HG03039 (cell line): ENCODE measurements around the gene BAD.
"Not testable (repeated sequence)": the region's sequence is repeated elsewhere in the genome, so short reads cannot be mapped to it uniquely, and the experiment has no call there.

Experiments used
- ATAC-seq: cut with Tn5 transposase; IDR thresholded peaks from one replicate; pipeline ENCODE4 v1.9.1; 2021; ENCODE audit warnings: mild to moderate bottlenecking, moderate library complexity; ENCODE audit not compliant: unreplicated experiment

BAD gene

DNA sequence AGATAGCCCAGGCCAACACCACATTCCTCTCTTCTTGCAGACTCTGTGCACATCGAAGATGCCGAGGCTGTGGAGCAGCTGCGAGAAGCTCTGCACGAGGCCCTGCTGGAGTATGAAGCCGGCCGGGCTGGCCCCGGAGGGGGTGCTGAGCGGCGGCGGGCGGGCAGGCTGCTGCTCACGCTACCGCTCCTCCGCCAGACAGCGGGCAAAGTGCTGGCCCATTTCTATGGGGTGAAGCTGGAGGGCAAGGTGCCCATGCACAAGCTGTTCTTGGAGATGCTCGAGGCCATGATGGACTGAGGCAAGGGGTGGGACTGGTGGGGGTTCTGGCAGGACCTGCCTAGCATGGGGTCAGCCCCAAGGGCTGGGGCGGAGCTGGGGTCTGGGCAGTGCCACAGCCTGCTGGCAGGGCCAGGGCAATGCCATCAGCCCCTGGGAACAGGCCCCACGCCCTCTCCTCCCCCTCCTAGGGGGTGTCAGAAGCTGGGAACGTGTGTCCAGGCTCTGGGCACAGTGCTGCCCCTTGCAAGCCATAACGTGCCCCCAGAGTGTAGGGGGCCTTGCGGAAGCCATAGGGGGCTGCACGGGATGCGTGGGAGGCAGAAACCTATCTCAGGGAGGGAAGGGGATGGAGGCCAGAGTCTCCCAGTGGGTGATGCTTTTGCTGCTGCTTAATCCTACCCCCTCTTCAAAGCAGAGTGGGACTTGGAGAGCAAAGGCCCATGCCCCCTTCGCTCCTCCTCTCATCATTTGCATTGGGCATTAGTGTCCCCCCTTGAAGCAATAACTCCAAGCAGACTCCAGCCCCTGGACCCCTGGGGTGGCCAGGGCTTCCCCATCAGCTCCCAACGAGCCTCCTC, 31.4 kb upstream of the BAD start:
- not testable (repeated sequence) for ATAC-seq

DNA sequence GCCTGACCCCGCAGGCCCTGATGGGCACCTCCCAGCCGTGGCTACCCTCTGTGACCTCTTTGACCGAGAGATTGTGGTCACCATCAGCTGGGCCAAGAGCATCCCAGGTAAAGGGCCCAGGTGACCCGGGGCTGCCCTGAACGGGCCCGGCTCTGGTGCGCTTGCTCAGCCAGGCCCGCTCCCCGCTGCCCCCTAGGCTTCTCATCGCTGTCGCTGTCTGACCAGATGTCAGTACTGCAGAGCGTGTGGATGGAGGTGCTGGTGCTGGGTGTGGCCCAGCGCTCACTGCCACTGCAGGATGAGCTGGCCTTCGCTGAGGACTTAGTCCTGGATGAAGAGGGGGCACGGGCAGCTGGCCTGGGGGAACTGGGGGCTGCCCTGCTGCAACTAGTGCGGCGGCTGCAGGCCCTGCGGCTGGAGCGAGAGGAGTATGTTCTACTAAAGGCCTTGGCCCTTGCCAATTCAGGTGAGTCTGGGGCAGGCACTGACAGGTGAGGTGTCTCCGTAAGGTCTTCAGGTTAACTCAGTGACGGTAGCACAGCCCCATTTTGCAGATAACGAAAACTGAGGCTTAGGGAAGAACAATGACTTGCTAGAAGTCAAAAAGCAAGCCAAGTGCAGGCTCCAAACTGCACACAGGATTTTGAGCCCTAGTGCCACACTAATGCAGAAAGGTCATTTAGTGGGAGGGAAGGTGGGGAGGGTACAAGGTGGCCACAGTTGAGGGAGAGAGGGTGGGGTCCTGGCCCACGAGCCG, 30.5 kb upstream of the BAD start:
- ATAC-seq: no peak

DNA sequence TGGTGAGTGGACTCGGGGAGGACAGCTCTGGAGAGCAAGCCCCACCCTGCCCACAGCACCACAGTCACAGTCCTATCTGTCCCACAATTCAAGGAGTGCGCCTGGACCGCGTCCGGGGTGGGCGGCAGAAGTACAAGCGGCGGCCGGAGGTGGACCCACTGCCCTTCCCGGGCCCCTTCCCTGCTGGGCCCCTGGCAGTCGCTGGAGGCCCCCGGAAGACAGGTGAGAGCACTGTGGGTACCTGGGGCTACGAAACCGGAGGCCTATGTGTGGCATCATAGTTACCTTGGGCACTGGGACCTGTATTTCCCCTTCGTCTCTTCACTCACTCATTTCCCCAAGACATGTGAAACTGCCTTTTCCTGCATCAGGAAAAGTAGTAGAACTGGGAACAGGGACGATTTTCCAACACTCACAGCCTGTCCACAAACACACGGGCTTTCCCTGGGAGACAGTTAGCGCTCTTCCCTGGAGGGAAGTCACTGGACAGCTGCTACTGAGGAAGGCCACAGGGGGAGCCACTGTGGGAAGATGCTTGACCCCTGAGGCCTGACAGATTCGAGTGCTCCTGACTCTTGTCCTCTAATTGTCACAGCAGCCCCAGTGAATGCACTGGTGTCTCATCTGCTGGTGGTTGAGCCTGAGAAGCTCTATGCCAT, 29.8 kb upstream of the BAD start:
- no peak for ATAC-seq

DNA sequence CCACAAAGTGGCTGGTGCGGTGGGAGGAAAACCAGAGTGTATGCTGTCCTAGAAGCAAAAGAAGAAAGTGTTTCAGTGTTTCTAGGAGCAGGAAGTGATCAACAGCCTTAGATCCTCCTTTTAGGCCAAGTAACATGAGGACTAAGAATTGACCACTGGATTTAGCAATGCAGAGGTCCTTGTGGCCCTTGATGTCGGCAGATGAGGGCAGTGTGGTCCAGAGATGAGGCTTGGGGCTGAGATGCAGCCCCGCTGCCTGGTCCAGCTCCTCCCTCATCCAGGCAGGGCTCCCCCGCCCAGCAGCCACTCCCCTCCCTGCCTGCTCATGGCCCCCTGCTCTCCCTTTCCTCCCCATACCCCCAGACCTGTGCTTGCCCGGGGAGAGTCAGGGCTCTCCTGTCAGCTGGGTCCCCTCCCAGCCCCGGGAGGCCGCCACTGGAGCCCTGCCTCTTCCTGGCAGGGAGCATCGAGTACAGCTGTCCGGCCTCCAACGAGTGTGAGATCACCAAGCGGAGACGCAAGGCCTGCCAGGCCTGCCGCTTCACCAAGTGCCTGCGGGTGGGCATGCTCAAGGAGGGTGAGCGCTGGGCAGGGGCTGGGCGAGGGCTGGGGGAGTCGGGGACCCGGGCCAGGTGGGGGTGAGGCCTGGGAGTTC, 29.2 kb upstream of the BAD start:
- no peak for ATAC-seq

DNA sequence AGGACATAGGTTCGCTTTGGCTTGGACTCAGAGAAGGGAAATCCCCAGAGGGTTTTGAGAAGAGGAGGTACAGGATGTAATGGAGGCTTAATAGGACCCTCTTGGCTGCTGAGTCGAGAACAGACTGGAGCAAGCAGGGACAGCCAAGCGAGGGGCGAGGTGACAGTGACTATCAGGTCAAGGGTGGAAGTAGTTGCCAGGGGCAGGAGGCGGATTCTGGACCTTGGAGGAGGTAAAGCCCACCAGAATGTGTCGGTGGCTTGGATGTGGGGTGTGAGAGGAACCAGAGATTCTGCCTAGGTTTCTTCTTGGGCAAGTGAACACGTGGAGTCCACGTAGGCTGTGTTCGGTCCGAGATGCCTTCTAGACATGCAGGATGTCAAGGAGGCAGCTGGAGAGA, 28.5 kb upstream of the BAD start:
- no peak for ATAC-seq

DNA sequence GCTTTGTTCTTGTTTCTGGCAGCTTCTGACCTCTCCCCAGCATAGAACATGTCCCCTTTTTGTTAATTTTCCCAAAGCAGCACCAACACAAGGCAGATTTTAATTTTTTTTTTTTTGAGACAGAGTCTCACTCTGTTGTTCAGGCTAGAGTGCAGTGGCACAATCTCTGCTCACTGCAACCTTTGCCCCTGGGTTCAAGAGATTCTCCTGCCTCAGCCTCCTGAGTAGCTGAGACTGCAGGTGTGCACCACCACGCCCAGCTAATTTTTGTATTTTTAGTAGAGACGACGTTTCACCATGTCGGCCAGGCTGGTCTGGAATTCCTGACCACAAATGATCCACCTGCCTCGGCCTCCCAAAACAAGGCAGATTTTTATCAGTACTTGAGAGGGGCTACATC, 23.3 kb upstream of the BAD start:
- not testable (repeated sequence) for ATAC-seq

DNA sequence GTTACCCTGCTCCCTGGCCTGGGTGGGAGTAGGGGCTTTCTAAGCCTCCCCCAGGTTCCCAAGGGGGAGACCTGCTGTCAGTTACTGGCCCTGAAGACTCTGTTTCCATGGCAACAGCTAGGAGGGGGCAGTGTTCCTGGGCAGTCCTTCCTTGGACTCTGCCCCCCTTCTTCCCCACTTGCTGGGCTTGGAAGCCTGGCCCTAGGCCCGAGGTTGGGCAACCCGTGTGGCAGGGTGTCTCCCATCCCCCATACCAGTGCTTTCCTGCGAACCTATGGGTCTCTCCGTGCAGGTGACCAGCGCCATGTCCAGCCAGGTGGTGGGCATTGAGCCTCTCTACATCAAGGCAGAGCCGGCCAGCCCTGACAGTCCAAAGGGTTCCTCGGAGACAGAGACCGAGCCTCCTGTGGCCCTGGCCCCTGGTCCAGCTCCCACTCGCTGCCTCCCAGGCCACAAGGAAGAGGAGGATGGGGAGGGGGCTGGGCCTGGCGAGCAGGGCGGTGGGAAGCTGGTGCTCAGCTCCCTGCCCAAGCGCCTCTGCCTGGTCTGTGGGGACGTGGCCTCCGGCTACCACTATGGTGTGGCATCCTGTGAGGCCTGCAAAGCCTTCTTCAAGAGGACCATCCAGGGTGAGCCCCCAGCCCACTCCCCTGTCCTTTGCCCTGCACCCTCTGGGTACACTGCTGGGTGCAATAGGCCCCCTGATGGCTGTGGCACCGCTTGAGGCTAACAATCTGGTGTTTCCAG, 22.6 kb upstream of the BAD start:
- ATAC-seq: no peak

DNA sequence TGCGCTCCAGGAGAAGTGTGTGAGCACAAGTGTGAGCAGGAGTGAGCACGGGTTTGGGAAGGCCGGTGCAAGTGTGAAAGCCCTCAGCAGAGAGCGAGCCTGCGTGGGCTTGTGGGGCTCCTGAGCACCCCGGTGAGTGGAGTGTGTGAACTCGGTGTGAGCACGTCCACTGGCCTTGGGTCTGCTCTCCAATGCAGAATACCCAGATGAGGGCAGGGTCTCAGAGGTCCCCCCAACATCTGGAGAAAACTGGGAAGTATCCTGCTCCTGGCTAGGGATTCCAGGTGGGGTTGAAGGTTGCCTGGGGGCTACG, 22.1 kb upstream of the BAD start:
- ATAC-seq: no peak

DNA sequence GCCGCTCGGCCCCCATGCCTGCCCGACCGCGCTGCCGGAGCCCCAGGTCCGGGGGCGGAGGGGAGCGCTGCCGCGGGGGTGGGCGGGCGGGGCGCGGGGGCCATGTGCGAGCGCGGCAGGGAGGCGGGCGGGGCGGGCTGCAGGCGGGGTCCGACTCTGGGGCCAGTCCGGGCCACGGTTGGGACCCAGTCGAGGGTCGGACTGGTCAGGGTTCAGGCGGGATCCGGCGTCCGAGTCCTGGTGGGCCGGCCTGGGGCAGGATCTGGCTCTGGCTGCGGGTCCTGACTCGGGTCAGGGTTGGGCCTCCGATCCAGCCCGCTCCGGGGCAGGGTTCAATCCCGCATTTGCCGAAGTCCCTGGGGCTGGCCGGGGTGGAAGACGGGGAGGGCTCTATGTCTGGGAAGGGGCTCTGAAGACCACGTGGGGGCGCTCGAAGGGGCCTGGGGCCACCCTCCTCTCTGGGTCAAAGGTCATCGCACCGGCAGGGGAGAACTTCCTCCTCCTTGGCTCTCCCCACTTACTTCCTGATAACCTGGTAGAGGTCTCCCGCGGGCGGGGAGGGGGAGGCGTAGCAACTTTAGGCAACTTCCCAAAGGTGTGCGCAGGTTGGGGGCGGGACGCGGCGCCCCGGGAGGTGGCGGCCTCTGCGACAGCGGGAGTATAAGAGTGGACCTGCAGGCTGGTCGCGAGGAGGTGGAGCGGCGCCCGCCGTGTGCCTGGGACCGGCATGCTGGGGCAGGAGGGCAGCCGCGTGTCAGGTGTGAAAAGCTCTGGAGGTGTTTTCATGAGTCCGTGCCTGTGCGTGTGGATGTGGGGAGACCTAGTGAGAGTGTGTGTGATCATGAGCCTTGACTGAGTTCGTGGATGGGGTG, 21.5 kb upstream of the BAD start:
- no peak for ATAC-seq

DNA sequence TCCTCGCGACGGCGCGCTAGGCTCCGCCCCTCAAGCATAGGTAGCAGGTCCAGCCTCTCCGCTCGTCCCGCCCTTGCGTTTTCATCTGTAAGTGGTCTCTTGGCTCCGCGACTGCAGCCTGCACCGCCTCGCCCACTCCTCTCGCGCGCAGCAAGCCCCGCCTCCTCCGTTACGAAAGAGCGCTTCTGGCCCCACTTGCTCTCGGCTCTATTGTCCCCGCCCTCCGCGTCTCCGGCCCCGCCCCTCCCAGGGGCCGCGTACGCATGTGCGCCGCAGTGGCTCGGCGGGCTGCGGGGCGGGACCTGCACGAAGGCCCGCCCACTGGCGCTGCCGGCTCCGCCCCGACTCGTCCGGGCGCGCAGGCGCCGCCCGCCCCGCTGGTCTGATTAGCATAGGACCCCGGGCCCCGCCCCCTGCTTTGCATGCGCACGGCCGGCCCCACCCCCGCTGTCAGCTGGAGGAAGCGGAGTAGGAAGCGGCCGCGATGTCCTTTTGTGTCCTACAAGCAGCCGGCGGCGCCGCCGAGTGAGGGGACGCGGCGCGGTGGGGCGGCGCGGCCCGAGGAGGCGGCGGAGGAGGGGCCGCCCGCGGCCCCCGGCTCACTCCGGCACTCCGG, 20.7 kb upstream of the BAD start, which contains the start of gene ESRRA:
Gene ESRRA, plus strand, starts transcription at position 450 of the 616 bp plus-strand sequence. CDS start 1,656 bp downstream, outside the sequence.
- peak; percentile 65 for ATAC-seq

DNA sequence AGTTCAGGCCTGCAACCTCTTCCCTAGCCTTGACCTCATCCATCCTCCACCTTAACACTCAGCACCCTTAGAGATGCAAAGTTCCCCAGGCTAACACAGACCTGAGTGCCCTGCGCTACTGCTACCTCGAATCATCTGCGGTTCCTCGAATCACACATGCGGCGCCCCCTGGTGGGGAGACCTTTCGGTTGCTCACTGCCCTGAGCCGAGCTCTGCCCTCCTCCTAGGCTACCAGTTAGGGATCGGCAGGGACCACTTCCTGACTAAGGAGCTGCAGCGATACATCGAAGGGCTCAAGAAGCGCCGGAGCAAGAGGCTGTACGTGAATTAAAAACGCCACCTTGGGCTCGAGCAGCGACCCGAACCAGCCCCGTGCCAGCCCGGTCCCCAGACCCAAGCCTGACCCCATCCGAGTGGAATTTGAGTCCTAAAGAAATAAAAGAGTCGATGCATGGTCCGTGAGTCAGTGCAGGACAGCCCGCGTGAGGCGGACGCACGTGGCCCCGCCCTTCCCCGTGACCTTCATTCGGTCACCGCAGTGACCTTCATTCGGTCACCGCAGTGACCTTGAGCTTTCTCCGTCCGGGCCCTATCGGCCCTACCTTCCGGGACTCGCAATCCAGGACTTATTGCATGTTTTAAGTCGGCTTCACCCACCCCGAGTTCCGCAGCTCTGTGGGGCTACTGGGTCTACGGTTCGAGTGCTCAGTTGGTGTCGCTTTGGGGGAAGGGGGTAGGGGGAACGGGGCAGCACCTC, 20.0 kb upstream of the BAD start:
- ATAC-seq: peak; percentile 3

DNA sequence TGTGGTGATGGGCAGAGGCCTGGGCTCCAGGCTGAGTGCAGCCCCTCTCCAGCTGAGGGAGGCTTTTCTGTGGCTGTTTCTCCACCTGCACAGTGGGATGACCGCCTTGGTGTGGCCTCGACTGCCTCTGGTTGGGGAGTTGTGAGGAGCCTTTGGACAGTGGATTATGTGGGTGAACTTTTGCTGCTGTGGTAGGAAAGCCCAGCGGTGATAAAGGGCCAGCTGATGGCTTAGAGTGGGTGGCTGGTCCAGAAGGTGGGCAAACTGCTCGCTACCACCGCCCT, 19.5 kb upstream of the BAD start:
- no peak for ATAC-seq

DNA sequence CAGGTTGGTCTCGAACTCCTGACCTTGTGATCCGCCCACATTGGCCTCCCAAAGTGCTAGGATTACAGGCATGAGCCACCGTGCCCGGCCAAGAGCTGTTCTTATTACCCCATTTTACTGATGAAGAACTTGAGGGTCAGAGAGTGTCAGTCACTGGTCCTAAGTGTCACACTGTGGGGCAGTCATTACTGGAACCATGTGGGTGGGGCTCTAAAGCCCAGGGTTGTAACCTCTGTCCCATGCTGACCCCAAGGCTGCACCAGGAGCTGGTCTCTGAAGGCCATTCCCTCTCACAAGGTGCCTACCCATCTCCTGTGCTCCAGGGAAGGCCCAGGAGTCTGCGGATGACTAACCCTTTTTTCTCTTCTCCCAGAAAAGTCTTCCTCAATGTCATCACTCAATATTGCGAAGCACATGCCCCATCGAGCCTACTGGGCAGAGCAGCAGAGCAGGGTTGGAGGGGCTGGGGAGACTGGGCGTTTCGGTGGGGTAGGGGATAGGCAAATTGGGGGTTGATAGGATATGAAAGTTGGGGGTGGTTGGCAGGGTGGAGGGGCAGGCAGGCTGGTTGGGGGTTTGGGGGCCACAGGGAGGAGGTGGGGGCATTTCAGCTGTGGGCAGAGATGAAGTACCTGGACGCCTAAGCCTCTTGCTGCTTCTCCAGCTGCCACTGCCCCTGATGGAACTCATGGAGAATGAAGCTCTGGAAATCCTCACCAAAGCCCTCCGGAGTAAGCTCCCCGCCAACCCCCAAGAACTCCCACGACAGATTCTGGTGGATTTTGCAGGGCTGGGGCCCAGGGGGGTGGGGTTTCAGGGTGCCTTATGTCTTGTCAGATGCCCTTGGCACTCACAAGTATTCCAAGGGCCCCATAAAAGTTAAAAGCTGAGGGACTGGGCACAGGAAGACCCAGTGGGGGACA, 18.9 kb upstream of the BAD start:
- ATAC-seq: no peak

DNA sequence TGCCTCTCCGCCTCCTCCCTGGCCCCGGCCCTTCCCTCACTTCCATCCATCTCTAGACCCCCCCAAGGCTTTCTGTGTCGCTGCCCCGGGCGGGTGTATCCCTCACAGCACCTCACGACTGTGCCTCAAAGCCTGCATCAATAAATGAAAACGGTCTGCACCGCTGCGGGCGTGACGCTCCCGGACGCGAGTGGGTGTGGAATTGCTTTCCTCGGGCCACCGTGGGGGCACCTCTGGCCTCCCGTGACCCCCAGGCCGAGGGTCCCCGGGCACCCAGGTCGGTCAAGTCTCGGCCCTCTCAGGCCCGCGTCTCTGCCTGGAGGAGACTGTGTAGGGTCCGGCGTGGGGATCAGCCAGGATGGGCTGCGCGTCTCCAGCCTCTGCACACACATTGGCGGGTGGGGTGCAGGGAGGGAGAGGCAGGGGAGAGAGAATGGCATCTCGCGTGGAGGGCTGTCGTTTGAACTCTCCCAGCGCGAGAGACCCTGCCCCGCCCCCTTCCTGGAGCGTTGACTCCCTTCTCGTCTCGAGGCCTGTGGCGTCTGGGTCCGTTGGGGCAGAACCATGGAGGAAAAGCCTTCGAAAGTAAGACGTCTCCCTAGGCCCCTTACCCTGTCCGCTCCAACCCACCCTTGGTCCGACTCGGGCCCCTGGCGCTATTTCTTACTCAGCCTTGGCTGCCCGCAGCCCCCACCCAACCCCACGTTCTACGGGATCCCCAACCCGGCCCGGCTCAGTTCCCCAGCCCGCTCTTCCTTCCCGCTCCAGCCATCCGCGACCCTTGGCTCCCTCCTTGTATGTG, 15.6 kb upstream of the BAD start, which contains the start of gene CATSPERZ:
Gene CATSPERZ, plus strand, starts transcription at position 512 of the 802 bp plus-strand sequence. Its CDS starts 53 bp downstream, at position 565.
- ATAC-seq: no peak

DNA sequence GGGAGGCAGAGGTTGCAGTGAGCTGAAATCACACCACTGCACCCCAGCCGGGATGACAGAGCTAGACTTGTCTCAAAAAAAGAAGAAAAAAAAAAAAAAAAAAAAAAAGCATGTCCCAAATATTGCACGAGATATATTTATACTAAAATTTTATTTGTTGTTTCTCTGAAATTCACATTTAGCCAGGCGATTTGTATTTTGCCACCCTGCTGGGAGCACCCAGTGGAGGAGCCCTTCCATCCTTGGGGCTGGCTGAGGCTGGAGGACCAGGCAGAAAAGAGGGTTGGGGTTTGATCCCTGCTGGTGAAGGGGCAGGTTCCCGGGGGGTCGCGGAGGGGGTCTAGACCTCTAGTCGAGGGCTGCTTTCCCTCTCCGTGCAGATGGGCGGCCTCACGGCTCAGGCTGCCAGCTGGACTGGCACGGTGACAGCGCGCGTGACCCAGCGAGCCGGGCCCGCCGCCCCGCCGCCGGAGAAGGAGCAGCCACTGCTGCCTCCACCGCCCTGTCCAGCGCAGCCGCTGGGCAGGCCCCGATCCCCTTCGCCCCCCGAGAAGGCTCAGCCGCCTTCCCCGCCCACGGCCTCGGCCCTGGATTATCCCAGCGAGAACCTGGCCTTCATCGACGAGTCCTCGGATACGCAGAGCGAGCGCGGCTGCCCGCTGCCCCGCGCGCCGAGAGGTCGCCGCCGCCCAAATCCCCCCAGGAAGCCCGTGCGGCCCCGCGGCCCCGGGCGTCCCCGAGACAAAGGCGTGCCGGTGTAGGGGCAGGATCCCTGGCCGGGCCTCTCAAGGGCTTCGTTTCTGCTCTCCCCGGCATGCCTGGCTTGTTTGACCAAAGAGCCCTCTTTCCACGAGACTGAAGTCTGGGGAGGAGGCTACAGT, 14.7 kb upstream of the BAD start:
- no peak for ATAC-seq
